Vagina (tissue), 2 donors: ENCODE results near the gene UBE2N. TPM values are rescaled to one million over a fixed set of nuclear protein-coding genes. Genes with fewer than 3 reads are reported as not detected.

ENCODE experiments used
- DNase-seq, 2 donors: peaks; one replicate each; pipeline ENCODE4 v3.0.0-alpha.2; 2017; ENCODE audit errors: extremely low spot score in 2 of 2
- H3K27ac ChIP-seq: fragments of 200-600 bp; sonication (generic); one replicate; pipeline ENCODE4 v1.5.1; 2019
- H3K27me3 ChIP-seq: fragments of 200-600 bp; sonication (generic); one replicate; pipeline ENCODE4 v1.5.1; 2019
- H3K36me3 ChIP-seq, 2 donors: fragments of 200-600 bp; sonication (generic); one replicate each; pipeline ENCODE4 v1.5.1; 2017 to 2019
- H3K4me1 ChIP-seq: fragments of 200-600 bp; sonication (generic); one replicate; pipeline ENCODE4 v1.5.1; 2019
- H3K4me3 ChIP-seq, 2 donors: fragments of 200-600 bp; sonication (generic); 1 replicate in 1 of 2; 2 replicates in 1 of 2; pipeline ENCODE4 v1.5.1; 2016 to 2019
- H3K9me3 ChIP-seq: fragments of 200-600 bp; sonication (generic); one replicate; pipeline ENCODE4 v1.5.1; 2019
- CTCF ChIP-seq, 3 experiments: fragments of 450-650 bp in 2 of 3; fragments of 200-600 bp in 1 of 3; sonication (generic) in 1 of 3; IDR thresholded peaks; one replicate each; pipeline ENCODE4 v1.5.1; 2017 to 2019; ENCODE audit warnings: antibody characterized with exemption in 3 of 3, mild to moderate bottlenecking in 2 of 3, moderate library complexity in 2 of 3
- POLR2A ChIP-seq, 2 donors: fragments of 450-650 bp; IDR thresholded peaks; one replicate each; pipeline ENCODE4 v1.6.1; 2017; ENCODE audit warnings: antibody characterized with exemption in 2 of 2, mild to moderate bottlenecking in 2 of 2, moderate library complexity in 2 of 2
- POLR2AphosphoS5 ChIP-seq, 2 donors: sonication (generic); formaldehyde crosslinking; IDR thresholded peaks; one replicate each; pipeline ENCODE4 v1.9.0; 2017; ENCODE audit warnings: antibody characterized with exemption in 2 of 2, mild to moderate bottlenecking in 2 of 2, low read depth in 1 of 2; ENCODE audit not compliant: insufficient read depth in 1 of 2
- intact Hi-C: fragments of 100-400 bp; cut with DNase I; formaldehyde crosslinking; loops from one replicate; pipeline ENCODE4 v1.15.1; 2023
- total RNA-seq: library from RNA; depleted of rRNA; stranded (reverse); fragments of >200 nt; gene quantifications from one replicate; pipeline ENCODE4 v1.2.3, GENCODE V29; 2016

UBE2N gene
- total RNA-seq, 1 donor from 2014 or later, result 52.5 TPM

DNA sequence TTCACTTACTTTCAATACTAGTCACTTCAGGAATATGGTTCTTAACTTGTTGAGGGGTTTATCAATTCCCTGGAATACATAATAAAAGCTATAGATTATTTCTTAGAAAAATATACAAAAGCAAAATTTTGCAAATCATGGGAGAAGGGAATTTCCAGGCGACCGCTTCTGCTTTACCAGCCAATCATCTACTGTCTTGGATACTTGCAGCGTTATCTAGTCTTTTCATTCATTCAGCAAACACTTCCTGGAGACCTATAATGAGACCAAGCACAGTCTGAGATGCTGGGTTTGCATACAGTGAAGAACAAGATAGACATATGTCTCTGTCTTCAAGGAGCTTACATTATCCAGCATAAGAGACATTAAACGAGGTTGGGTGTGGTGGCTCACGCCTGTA is 24.1 kb upstream of the UBE2N start:
- no peak for TF ChIP-seq POLR2AphosphoS5 (IDR thresholded peaks at IDR 0.05; ENCODE audit: insufficient read depth in 1 of 2, low read depth in 1 of 2)
- no peak for TF ChIP-seq CTCF (IDR thresholded peaks at IDR 0.05)
- TF ChIP-seq POLR2A (IDR thresholded peaks at IDR 0.05), result no peak

GRCh38 chr12:93461503-93461902 is 19.8 kb upstream of the UBE2N start:
- H3K4me3 ChIP-seq, result no peak overlapping the region
- H3K9me3 ChIP-seq, result no peaks in the 10 kb centered on the region
- TF ChIP-seq POLR2AphosphoS5 (IDR thresholded peaks at IDR 0.05; ENCODE audit: insufficient read depth in 1 of 2, low read depth in 1 of 2), result no peak
- TF ChIP-seq POLR2A (IDR thresholded peaks at IDR 0.05), result no peak
- TF ChIP-seq CTCF (IDR thresholded peaks at IDR 0.05), result no peak
- H3K4me1 ChIP-seq, result no peaks in the 10 kb centered on the region
- intact Hi-C loops, result no loop called here
- no peak overlapping the region for H3K27ac ChIP-seq
- no peak for DNase-seq
- no peaks in the 10 kb centered on the region for H3K27me3 ChIP-seq
- no peaks in the 10 kb centered on the region for H3K36me3 ChIP-seq

More for the DNA sequence above, 24.1 kb upstream of the UBE2N start:
- H3K4me3 ChIP-seq, result no peak overlapping the region
- H3K36me3 ChIP-seq, result no peaks in the 10 kb centered on the region
- H3K27ac ChIP-seq, result no peak overlapping the region
- no peaks in the 10 kb centered on the region for H3K9me3 ChIP-seq
- H3K27me3 ChIP-seq, result no peaks in the 10 kb centered on the region
- intact Hi-C loops, result no loop called here
- no peak for DNase-seq
- peaks cover 28% of the 10 kb centered on the region for H3K4me1 ChIP-seq

GRCh38 chr12:93460902-93461301 is 19.2 kb upstream of the UBE2N start:
- Histone ChIP-seq H3K36me3 (no peaks in the 10 kb centered on the region), H3K4me1 (no peaks in the 10 kb centered on the region), H3K27ac (no peak overlapping the region), H3K9me3 (no peaks in the 10 kb centered on the region), H3K4me3 (no peak overlapping the region), H3K27me3 (no peaks in the 10 kb centered on the region)
- intact Hi-C loops, result no loop called here
- no peak for TF ChIP-seq CTCF (IDR thresholded peaks at IDR 0.05)
- no peak for TF ChIP-seq POLR2AphosphoS5 (IDR thresholded peaks at IDR 0.05; ENCODE audit: insufficient read depth in 1 of 2, low read depth in 1 of 2)
- TF ChIP-seq POLR2A (IDR thresholded peaks at IDR 0.05), result no peak
- no peak for DNase-seq

GRCh38 chr12:93460003-93460402 is 18.3 kb upstream of the UBE2N start:
- Histone ChIP-seq H3K27me3 (no peaks in the 10 kb centered on the region), H3K9me3 (no peaks in the 10 kb centered on the region), H3K36me3 (no peaks in the 10 kb centered on the region), H3K4me1 (no peaks in the 10 kb centered on the region), H3K4me3 (no peak overlapping the region), H3K27ac (no peak overlapping the region)
- intact Hi-C loops, result no loop called here
- no peak for DNase-seq
- TF ChIP-seq CTCF (IDR thresholded peaks at IDR 0.05), result no peak
- no peak for TF ChIP-seq POLR2AphosphoS5 (IDR thresholded peaks at IDR 0.05; ENCODE audit: insufficient read depth in 1 of 2, low read depth in 1 of 2)
- TF ChIP-seq POLR2A (IDR thresholded peaks at IDR 0.05), result no peak

GRCh38 chr12:93459097-93459496 is 17.4 kb upstream of the UBE2N start:
- Histone ChIP-seq H3K27me3 (no peaks in the 10 kb centered on the region), H3K4me3 (no peak overlapping the region), H3K36me3 (no peaks in the 10 kb centered on the region), H3K9me3 (no peaks in the 10 kb centered on the region), H3K4me1 (no peaks in the 10 kb centered on the region), H3K27ac (no peak overlapping the region)
- intact Hi-C loops, result no loop called here
- DNase-seq, result no peak
- no peak for TF ChIP-seq POLR2A (IDR thresholded peaks at IDR 0.05)
- no peak for TF ChIP-seq CTCF (IDR thresholded peaks at IDR 0.05)
- TF ChIP-seq POLR2AphosphoS5 (IDR thresholded peaks at IDR 0.05; ENCODE audit: insufficient read depth in 1 of 2, low read depth in 1 of 2), result no peak
